HK-2 (cell line): ENCODE measurements around the gene GRM8.
"Not testable (repeated sequence)": the region's sequence is repeated elsewhere in the genome, so short reads cannot be mapped to it uniquely, and the experiment has no call there.

Experiments
- DNase-seq: peaks from one replicate; pipeline ENCODE4 v3.0.0-alpha.2; 2018; ENCODE audit not compliant: unreplicated experiment

Gene GRM8

GRCh38 chr7:126727930-126728391 lies 524.8 kb downstream of the GRM8 start:
- peak; percentile 26 for DNase-seq

GRCh38 chr7:126723966-126724544 lies 528.7 kb downstream of the GRM8 start:
- DNase-seq: no peak

- DNase-seq: no peak
These were observed 532.5 kb downstream of the GRM8 start for GRCh38 chr7:126720232-126720631.

- DNase-seq: no peak
These were observed 534.3 kb downstream of the GRM8 start for GRCh38 chr7:126718419-126718818.

GRCh38 chr7:126716321-126716720 lies 536.4 kb downstream of the GRM8 start:
- DNase-seq: no peak

DNA sequence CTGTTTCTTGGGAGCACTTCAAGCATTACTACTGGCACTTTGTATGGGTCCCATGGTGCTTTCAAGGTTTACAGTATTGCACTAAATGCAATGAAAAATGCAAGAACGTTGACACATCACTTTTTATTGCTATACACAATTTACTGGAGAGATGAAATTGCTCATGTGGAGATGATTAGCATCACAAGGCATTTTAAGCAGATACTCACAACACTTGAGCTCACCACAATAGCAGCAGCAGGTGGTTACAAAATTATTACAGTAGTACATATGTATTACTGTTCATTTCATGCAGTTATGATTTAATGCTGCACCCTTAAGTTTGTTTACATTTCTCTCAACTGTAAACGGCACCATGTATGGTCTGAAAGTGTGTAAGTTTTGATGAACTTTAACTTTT lies 537.7 kb downstream of the GRM8 start:
- DNase-seq: no peak

DNA sequence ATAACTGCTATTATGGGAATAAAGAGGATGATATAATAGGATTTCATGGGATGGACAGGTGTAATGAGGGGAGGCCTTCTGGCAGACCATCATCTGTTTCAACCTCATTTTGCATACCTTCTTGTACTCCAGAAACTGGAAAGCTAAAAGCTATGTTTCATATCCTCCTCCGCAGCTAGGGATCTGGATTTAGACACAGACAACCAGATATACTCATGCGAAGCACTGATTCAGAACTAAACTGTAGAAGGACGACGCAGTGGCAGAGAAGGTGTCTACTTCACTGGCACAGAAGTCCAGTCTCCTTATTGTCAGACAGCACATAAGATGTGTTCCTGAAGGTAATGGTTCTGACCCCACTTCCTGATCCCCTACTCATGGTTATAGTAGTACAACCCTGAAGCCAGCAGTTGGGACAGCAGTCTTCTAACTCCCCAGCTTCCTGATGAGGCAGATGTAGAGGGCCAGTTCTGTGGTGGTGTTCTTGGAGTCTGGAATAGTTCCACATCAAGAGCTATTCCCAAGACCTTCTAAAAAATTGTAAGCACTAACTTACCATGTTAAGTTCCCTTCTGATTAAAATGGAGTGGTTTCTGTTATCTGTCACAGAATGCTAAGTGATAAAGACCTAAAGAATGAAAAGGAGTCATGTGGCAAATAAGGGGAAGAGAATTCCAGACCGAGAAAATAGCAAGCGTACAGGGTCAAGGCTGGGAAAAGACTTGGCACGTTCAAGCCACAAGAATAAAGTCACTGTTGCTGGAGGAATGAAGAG lies 550.3 kb downstream of the GRM8 start:
- no peak for DNase-seq

GRCh38 chr7:126700807-126701604 lies 551.7 kb downstream of the GRM8 start:
- peak; percentile 86 for DNase-seq

GRCh38 chr7:126699707-126700106 lies 553.0 kb downstream of the GRM8 start:
- DNase-seq: no peak

- no peak for DNase-seq
These were observed 553.8 kb downstream of the GRM8 start for GRCh38 chr7:126698909-126699308.

DNA sequence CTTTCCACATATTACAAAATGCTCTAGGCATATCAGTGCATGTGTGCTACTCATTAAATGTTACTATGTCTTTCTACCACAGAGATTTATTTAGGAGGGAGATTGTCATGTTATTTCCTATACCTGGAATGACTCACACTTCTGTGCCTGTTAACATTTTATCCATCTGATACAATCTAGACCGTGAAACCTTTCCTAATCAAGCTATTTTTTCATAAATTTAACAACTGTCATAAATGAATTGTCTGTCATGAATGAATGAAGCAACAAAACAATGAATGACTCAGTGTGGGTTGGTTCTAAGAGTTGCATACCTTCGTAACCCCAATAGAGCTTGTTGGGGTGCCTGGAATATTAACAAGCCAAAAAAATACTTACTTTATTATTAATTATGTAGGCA lies 554.3 kb downstream of the GRM8 start:
- DNase-seq: no peak

DNA sequence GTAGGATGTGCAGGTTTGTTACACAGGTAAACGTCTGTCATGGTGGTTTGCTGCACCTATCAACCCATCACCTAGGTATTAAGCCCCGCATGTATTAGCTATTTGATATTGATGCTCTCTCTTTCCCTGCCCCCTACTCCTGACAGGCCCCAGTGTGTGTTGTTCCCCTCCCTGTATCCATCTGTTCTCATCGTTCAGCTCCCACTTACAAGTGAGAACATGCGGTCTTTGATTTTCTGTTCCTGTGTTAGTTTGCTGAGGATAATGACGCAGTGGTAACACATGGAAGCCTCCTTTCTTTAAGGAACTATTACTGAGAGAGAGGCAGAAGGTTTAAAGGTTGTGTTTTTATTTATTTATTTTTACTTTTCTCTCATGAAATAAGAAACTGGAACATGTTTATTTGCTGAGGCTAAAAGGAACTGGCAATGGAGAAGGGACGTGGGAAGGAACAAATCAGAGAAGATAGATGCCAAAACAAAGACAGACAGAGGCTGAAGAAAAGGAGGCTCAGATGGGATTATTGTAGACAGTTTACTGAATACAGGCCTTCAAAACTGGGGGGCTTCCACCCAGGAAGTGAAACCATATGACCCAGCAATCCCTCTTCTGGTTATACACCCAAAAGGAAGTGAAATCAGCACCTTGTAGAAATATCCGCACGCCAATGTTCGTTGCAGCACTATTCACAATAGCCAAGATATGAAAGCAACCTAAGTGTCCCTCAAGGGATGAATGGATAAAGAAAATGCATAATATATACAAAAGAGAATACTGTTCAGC lies 556.3 kb downstream of the GRM8 start:
- DNase-seq: no peak

- no peak for DNase-seq
These were observed 561.6 kb downstream of the GRM8 start for GRCh38 chr7:126690848-126691751.

DNA sequence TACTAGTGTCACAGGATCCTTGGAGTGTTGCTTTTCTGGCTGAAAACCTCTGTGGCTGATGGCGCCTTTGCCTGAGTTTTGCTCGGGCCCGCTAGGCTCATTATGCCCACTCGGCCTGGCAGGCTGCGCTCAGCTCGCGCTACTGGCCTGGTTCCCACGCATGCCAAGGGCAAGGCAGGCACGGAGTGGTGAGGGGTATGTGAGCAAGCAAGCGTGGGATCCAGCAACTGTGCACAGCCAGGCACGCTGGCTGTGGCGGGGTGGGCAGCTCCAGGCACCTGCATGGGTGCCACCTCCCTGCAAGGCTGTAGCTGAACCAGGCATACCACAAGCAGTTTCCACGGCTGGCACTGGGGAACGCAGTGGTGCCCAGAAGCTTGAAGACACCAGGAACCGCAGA lies 562.6 kb downstream of the GRM8 start:
- no peak for DNase-seq

- DNase-seq: no peak
These were observed 563.7 kb downstream of the GRM8 start for GRCh38 chr7:126689037-126689436.

DNA sequence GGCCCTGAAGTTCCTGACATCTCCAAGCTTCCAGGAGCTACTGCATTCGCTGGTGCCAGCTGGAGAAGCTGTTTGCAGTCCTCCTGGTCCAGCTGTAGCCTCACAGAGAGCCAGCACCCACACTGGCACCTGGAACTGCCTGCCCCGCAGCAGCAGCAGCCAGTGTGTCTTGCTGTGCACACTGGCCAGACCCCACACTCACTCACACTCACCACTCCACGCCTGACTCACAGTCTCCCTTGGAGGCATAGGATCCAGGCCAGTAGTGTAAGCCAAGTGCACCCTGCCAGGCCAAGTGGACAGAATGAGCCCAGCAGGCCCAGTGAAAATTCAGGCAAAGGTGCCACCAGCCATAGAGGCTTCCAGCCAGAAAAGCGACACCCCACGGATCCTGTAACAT lies 566.3 kb downstream of the GRM8 start:
- no peak for DNase-seq

DNA sequence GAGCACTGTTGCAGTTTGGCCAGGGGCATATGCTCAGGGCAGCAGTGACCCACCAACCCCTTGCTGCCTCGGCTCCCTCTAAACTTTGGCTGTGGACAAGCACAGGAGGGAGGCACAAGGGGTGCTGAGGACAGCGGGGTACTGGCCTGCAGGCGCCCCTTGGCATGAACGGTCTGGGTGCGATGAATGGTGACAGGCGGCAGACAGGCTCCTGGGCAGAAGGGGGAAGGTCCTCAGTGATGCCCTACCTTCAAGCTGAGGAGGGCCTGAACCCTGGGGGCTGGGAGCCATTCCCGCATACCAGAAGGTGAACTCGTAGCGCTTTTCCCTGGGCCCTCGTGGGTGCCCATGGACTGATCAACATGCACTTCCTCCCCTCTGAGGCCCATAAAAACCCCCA lies 567.1 kb downstream of the GRM8 start:
- DNase-seq: no peak

DNA sequence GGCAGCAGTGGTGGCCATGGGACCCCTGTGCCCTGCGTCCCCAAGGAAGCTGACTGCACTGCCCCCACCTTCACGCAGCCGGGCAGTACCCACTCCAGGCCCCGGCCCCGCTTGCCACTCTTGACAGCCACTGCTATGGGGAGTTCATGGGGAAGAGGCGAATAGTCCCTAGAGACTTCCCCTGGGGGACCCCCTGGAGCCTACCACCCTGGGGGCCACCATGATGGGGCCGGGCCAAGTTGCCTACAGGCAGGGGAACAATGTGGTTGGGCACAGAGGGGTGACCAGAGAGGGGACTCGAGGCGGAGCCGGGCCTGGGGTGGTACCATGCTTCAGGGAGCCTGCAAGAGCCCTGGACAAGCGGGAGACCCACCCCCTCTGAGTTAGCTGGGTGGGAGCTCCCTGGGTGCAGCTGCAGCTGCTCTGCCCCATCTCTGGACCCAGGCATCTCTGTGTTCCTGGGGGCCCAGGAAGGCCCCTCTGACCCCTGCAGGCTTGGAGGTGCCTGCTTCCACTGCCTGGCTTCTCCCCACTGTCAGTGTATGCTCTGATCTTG lies 567.6 kb downstream of the GRM8 start:
- no peak for DNase-seq

GRCh38 chr7:126682176-126682575 lies 570.6 kb downstream of the GRM8 start:
- DNase-seq: no peak

- not testable (repeated sequence) for DNase-seq
These were observed 584.0 kb downstream of the GRM8 start for GRCh38 chr7:126668762-126669161.

GRCh38 chr7:126668367-126668752 lies 584.4 kb downstream of the GRM8 start:
- DNase-seq: no peak
